Activated T-cell treated with anti-CD3 and anti-CD28 coated beads, Interleukin-2, amount 50 U/mL, for 72 hours (primary cell): ENCODE results near the gene DR1. TPM values are rescaled to one million over a fixed set of nuclear protein-coding genes. Genes with fewer than 3 reads are reported as not detected.
A peak's percentile ranks its signal among the peaks of the same experiment; 100 is the strongest.

ENCODE experiments used
- ATAC-seq, 2 donors: fragments of 150-1000 bp; cut with Tn5 transposase; replicated peaks in 1 of 2; 2 replicates each; pipeline ENCODE4 v1.10.0; 2021; ENCODE audit warnings: moderate library complexity in 2 of 2, mild to moderate bottlenecking in 1 of 2
- DNase-seq, 2 donors: peaks; one replicate each; pipeline ENCODE4 v3.0.0; 2021 to 2022; ENCODE audit warnings: mixed read lengths in 1 of 2
- H3K27ac Mint-ChIP-seq: one replicate; pipeline ENCODE4 v1.8.0; 2022; ENCODE audit warnings: mild to moderate bottlenecking, moderate library complexity, mixed read lengths
- H3K27me3 Mint-ChIP-seq: one replicate; pipeline ENCODE4 v1.8.0; 2022; ENCODE audit warnings: low read depth, mixed read lengths
- H3K36me3 Mint-ChIP-seq, 2 donors: one replicate each; pipeline ENCODE4 v1.8.0; 2022; ENCODE audit warnings: mixed read lengths in 2 of 2, mild to moderate bottlenecking in 1 of 2; ENCODE audit not compliant: insufficient read depth in 2 of 2
- H3K4me1 Mint-ChIP-seq: one replicate; pipeline ENCODE4 v1.8.0; 2022; ENCODE audit warnings: low read depth, mixed read lengths
- H3K4me3 Mint-ChIP-seq, 2 donors: one replicate each; pipeline ENCODE4 v1.8.0; 2022; ENCODE audit warnings: mild to moderate bottlenecking in 2 of 2, mixed read lengths in 2 of 2, moderate library complexity in 2 of 2
- H3K9me3 Mint-ChIP-seq, 2 donors: one replicate each; pipeline ENCODE4 v1.8.0; 2022; ENCODE audit warnings: mixed read lengths in 2 of 2
- total RNA-seq, 2 donors: library from RNA; stranded (reverse); gene quantifications; one replicate each; pipeline ENCODE4 v1.2.3, GENCODE V29; 2022

DR1 gene
- total RNA-seq, 2 donors from 2014 or later = 78.4 to 86.2 TPM

DNA sequence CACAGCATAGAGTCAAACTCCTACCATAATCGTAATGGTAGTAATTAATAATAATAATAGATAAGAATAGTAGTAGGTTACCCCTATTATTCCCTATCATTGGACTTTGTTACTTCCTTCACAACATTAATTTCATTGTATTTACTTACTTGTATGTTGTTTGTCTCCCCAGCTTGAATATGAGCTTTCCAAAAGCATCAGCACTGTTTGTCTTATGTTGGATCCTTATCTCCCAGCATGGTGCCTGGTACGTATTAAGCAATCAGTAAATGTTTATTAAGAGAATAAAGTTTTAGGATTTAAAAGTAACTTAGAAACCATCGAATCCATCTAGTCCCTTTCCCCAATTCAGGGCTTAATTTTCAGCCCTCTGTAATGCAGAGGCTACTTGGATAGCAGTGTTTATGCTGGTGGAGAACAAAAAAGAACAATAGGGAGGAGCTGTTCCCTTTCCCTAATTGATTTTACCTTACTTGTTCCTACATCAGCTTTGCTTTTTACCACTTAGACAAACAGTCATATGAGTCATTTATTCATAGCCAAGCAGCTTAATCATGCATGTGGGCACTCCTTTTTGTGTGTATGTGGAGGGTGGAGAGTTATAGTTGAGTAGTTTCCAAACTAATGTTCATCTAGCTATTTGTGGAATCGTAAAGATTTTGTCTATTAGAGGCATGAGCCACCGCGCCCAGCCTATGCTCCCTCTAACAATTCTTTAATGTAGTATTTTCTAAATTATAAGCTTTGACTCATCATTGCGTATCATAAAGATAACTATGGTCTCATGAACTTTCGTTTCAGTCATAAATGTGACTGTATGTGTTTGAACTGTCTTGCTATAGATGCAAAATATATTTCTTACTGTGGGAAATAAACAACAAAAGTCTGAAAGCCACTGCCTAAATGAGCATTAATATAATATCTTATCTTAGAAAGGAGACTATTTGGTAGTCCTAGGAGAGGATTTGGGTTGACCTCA, 20.9 kb upstream of the DR1 start:
- DNase-seq (no peak), ATAC-seq (no peak)
- Mint-ChIP-seq H3K4me1 (no peaks in the 10 kb centered on the region), H3K27ac (no peak overlapping the region), H3K27me3 (no peaks in the 10 kb centered on the region), H3K4me3 (no peak overlapping the region), H3K9me3 (no peaks in the 10 kb centered on the region), H3K36me3 (no peaks in the 10 kb centered on the region)

- ATAC-seq (no peak), DNase-seq (no peak)
- Mint-ChIP-seq H3K9me3 (no peaks in the 10 kb centered on the region), H3K27me3 (no peaks in the 10 kb centered on the region), H3K36me3 (peaks cover 2% of the 10 kb centered on the region in 2 donors), H3K27ac (no peak overlapping the region), H3K4me1 (no peaks in the 10 kb centered on the region), H3K4me3 (no peak overlapping the region)
Measured at GRCh38 chr1:93328809-93329760, 16.6 kb upstream of the DR1 start.

GRCh38 chr1:93330196-93330595, 15.5 kb upstream of the DR1 start:
- Mint-ChIP-seq H3K4me3 (no peak overlapping the region), H3K27me3 (no peaks in the 10 kb centered on the region), H3K4me1 (no peaks in the 10 kb centered on the region), H3K27ac (no peak overlapping the region), H3K9me3 (no peaks in the 10 kb centered on the region), H3K36me3 (peaks cover 2% of the 10 kb centered on the region in 2 donors)
- DNase-seq = no peak
- no peak for ATAC-seq

DNA sequence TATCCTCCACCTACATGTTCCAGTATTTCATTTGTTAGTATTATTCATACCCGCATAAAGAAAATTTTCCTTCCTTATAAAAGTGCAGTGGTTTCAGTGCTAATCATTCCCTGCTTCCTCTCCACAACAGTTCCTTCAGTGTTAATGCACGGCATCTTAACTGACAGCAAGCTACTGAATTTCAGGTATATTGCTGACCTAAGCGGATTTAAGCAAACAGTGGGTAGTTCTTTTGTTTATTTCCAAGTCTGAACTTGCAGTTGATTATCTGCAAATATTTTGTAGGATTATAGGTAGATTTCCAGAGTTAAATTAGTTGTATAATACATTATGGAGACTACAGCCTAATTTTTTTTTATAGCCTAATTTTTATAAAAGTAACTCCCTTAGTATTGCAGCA, 15.1 kb upstream of the DR1 start:
- H3K27me3 Mint-ChIP-seq = no peaks in the 10 kb centered on the region
- no peaks in the 10 kb centered on the region for H3K9me3 Mint-ChIP-seq
- ATAC-seq (no peak), DNase-seq (no peak)
- no peak overlapping the region for H3K27ac Mint-ChIP-seq
- peaks cover 2% of the 10 kb centered on the region in 2 donors for H3K36me3 Mint-ChIP-seq
- no peaks in the 10 kb centered on the region for H3K4me1 Mint-ChIP-seq
- no peak overlapping the region for H3K4me3 Mint-ChIP-seq

DNA sequence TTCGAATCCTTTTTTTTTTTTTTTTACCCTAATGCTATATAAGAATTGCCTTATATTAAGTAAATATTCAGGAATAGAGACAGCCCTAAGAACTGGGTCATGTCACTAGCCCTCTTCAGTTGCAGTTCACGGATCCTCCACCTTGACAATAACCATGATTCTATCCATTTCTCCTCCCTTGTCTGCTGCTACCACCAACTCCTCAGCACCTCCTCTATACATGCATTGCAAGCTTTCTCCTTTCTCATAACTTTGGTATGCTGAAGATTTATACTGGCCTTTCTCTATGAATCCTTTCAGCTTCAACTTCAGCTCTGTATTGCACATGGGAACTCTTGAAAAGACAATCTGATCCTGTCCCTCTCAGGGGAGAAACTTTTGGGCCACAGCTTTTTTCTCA, 14.3 kb upstream of the DR1 start:
- ATAC-seq (no peak), DNase-seq (no peak)
- Mint-ChIP-seq H3K36me3 (peaks cover 2% of the 10 kb centered on the region in 2 donors), H3K4me3 (no peak overlapping the region), H3K4me1 (peaks cover 8% of the 10 kb centered on the region), H3K27me3 (no peaks in the 10 kb centered on the region), H3K27ac (no peak overlapping the region), H3K9me3 (no peaks in the 10 kb centered on the region)

- Mint-ChIP-seq H3K27ac (no peak overlapping the region), H3K4me3 (no peak overlapping the region)
Measured at GRCh38 chr1:93332368-93332767, 13.3 kb upstream of the DR1 start.

DNA sequence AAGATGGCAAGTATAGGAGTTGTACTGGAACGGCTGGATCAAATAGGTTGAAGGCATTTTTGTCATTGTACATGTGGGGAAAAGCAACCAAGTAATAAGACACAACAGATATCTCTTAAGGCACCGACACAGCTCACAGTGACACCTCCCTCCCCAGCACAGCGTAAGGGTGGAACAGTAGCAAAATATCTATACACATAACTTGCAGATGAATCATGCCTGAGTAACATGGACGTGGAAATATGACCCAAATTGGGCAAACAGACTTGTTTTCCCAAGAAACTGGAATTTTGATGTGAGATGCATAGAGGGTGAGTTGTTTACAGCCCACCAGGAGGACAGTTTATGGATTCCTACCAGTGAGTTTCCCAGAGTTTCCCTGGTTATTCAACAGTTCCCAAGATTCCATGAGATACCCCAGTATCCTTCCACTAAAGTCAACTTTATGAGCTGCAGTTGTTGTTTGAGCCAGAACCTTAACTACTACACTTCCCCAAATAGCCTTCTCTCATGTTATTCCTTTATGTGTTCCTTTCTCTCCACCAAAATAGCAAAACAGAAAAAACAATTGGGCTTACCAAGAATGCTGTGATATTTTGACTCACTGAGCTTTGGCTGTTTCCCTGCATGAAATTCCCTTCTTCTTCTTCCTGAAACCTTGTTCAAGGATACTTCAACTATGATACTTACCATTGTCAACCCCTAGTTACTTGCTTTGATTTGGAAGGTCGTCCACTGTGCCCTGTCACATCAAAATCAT, 7.1 kb upstream of the DR1 start:
- Mint-ChIP-seq H3K4me1 (peaks cover 23% of the 10 kb centered on the region), H3K36me3 (peaks cover 6 to 21% of the 10 kb centered on the region in 2 donors), H3K27me3 (no peaks in the 10 kb centered on the region), H3K9me3 (no peaks in the 10 kb centered on the region), H3K27ac (no peak overlapping the region), H3K4me3 (no peak overlapping the region)
- no peak for DNase-seq
- ATAC-seq = no peak

More at GRCh38 chr1:93332368-93332767, 13.3 kb upstream of the DR1 start:
- Mint-ChIP-seq H3K36me3 (peaks cover 2 to 8% of the 10 kb centered on the region in 2 donors), H3K9me3 (no peaks in the 10 kb centered on the region), H3K4me1 (peaks cover 17% of the 10 kb centered on the region), H3K27me3 (no peaks in the 10 kb centered on the region)
- no peak for DNase-seq
- ATAC-seq = no peak

GRCh38 chr1:93339171-93339697, 6.5 kb upstream of the DR1 start:
- Mint-ChIP-seq H3K4me3 (no peak overlapping the region), H3K4me1 (peaks cover 23% of the 10 kb centered on the region), H3K27ac (no peak overlapping the region), H3K27me3 (no peaks in the 10 kb centered on the region), H3K9me3 (no peaks in the 10 kb centered on the region), H3K36me3 (peaks cover 6 to 21% of the 10 kb centered on the region in 2 donors)
- DNase-seq = no peak
- ATAC-seq = no peak

GRCh38 chr1:93340090-93340489, 5.6 kb upstream of the DR1 start:
- peaks cover 6 to 21% of the 10 kb centered on the region in 2 donors for H3K36me3 Mint-ChIP-seq
- H3K27me3 Mint-ChIP-seq = no peaks in the 10 kb centered on the region
- no peak overlapping the region for H3K27ac Mint-ChIP-seq
- ATAC-seq (no peak), DNase-seq (no peak)
- no peaks in the 10 kb centered on the region for H3K9me3 Mint-ChIP-seq
- H3K4me3 Mint-ChIP-seq = no peak overlapping the region
- peaks cover 23% of the 10 kb centered on the region for H3K4me1 Mint-ChIP-seq

DNA sequence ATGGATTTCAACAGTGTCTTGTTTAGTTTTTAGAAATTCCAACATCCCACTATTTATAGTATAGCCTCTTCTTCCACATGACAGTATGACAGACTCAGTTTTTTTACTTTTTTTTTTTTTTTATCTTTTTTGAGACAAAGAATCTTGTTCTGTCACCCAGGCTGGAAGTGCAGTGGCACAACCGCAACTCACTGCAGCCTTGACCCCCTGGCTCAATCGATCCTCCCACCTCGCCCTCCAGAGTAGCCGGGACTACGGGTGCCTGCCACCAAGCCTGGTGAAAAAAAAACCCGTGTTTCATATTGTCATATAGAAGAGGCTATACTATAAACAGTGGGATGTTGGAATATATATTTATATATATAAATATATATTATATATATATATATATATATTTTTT, 1.2 kb upstream of the DR1 start:
- H3K27me3 Mint-ChIP-seq = no peaks in the 10 kb centered on the region
- H3K4me1 Mint-ChIP-seq = peaks cover 3% of the 10 kb centered on the region
- H3K27ac Mint-ChIP-seq = no peak overlapping the region
- peaks cover 13 to 15% of the 10 kb centered on the region in 2 donors for H3K36me3 Mint-ChIP-seq
- ATAC-seq = no peak
- no peaks in the 10 kb centered on the region for H3K9me3 Mint-ChIP-seq
- H3K4me3 Mint-ChIP-seq = peak overlapping the region in 1 of 2 donors; percentile 12
- no peak for DNase-seq

DNA sequence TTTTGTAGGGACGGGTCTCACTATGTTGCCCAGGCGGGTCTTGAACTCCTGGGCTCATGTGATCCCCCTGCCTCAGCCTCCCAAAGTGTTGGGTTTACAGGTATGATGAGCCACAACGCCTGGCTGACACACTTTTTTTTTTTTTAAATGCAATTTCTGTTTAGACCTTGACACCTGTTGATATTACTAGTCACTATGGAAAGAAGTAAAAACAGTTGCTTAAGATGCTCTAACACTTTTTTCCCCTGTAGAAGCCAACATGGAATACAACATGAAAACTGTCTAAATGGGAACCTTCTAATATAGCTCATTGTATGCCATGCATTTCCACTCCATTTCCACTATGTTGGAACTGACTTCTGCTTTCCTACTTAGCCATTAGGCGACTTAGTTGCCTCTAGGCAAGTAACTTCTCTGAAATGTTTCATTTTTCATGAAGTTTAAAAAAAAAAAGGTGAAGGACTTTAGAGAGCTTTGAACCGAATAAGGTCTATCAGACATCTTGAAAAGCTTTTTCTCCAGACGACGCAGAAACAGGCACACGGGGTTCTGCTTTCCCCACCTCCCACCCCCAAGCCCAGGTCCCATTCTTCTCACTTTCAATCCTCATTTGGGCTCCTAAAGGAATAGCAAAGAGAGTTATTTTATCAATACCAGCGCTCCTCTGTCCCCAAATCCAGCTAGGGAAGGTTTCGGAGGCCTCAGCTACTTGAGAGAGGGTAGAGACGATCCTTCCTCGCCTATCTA, 648 bp upstream of the DR1 start:
- H3K4me3 Mint-ChIP-seq = peak overlapping the region; percentile 99
- DNase-seq (no peak), ATAC-seq (peak; percentile 1 to 8)
- H3K27me3 Mint-ChIP-seq = no peaks in the 10 kb centered on the region
- no peaks in the 10 kb centered on the region for H3K9me3 Mint-ChIP-seq
- H3K36me3 Mint-ChIP-seq = peaks cover 15 to 19% of the 10 kb centered on the region in 2 donors
- peak overlapping the region; percentile 99 for H3K27ac Mint-ChIP-seq
- peaks cover 8% of the 10 kb centered on the region for H3K4me1 Mint-ChIP-seq
